ENCODE measurements around the gene DGKQ.

DGKQ gene

DNA sequence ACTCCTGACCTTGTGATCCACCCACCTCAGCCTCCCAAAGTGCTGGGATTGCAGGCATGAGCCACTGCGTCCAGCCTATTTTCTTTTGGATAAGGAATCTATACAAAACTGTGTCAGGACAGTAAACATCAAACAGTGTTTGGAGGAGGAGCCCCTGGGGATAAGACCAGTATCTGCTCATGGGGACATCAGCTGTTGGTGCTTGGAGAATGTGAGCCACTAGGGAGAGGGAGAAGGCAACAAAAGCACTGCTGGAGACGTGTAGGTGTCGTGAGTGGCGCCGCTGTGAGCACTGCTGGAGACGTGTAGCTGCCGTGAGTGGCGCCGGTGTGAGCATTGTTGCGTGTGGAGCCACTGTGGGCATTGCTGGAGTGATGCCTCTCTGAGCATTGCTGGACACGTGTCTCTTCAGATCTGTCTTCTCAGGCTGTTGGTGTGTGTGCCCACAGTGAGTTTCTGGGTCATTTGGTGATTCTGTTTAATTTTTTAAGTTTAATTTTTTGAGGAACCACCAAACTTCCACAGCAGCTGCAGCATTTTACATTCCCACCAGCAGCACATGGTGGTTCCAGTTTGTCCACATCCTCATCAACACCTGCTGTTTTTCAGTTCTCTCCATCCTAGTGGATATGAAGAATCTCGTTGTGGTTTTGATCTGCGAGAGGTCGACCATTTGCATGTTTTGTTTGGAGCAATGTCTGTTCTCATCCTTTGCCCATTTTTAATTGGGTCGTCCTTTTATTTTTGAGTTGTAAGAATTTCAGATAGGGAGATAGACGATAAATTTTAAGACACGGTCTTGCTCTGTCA is 19.0 kb downstream of the DGKQ start:
- TF ChIP-seq, protein P1, sequence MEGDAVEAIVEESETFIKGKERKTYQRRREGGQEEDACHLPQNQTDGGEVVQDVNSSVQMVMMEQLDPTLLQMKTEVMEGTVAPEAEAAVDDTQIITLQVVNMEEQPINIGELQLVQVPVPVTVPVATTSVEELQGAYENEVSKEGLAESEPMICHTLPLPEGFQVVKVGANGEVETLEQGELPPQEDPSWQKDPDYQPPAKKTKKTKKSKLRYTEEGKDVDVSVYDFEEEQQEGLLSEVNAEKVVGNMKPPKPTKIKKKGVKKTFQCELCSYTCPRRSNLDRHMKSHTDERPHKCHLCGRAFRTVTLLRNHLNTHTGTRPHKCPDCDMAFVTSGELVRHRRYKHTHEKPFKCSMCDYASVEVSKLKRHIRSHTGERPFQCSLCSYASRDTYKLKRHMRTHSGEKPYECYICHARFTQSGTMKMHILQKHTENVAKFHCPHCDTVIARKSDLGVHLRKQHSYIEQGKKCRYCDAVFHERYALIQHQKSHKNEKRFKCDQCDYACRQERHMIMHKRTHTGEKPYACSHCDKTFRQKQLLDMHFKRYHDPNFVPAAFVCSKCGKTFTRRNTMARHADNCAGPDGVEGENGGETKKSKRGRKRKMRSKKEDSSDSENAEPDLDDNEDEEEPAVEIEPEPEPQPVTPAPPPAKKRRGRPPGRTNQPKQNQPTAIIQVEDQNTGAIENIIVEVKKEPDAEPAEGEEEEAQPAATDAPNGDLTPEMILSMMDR (IDR thresholded peaks at IDR 0.05; ENCODE audit: low read depth, low read length) = no peak
- no peak for DNase-seq (ENCODE audit: extremely low read depth, low read depth)

DNA sequence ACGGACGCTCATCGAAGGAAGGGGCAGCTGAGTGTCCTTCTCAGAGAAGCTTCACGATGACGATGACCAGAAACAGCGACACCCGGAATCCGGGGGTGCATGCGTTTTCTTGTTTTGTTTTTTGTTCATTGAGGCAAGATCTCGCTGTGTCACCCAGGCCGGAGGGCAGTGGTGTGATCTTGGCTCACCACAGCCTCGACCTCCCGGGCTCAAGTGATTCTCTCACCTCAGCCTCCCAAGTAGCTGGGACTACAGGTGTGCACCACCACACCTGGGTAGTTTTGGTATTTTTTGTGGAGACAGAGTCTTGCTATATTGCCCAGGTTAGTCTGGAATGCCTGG is 19.8 kb downstream of the DGKQ start:
- TF ChIP-seq, protein P1 (IDR thresholded peaks at IDR 0.05; ENCODE audit: low read depth, low read length) = no peak
- DNase-seq (ENCODE audit: extremely low read depth, low read depth) = no peak

- DNase-seq (ENCODE audit: extremely low read depth, low read depth) = no peak
- TF ChIP-seq, protein P1 (IDR thresholded peaks at IDR 0.05; ENCODE audit: low read depth, low read length) = no peak
Measured at GRCh38 chr4:952881-953573, 20.3 kb downstream of the DGKQ start.

GRCh38 chr4:951594-952468 is 21.5 kb downstream of the DGKQ start:
- no peak for DNase-seq (ENCODE audit: extremely low read depth, low read depth)
- TF ChIP-seq, protein P1 (IDR thresholded peaks at IDR 0.05; ENCODE audit: low read depth, low read length) = no peak

DNA sequence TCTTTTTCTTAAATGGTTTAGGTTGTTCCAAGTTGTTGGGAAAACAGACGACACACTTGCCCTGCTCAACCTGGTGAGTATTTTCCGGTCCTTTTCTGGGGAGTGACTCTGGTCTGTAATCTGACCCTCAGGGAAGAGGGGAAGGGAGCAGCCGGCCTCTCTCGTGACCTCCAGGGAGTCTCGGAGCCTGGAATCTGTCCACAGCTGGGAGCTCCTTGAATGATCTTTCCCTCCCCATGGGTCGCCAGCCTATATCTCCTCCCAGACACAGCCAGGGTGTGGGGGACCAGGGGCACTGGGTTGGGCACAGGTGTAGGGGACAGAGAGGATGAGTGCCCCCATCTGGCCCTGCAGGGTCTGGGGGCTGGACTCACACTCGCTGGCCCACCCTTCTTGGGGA is 22.2 kb downstream of the DGKQ start:
- TF ChIP-seq, protein P1 (IDR thresholded peaks at IDR 0.05; ENCODE audit: low read depth, low read length) = no peak
- DNase-seq (ENCODE audit: extremely low read depth, low read depth) = no peak

GRCh38 chr4:950136-951020 is 23.0 kb downstream of the DGKQ start:
- TF ChIP-seq, protein P1 (IDR thresholded peaks at IDR 0.05; ENCODE audit: low read depth, low read length) = no peak

More at GRCh38 chr4:950136-951020, 23.0 kb downstream of the DGKQ start:
- DNase-seq (ENCODE audit: extremely low read depth, low read depth) = no peak

Data from AG09319 (cell line).